Ectodermal cell (in vitro differentiated cells): ENCODE results near the gene WWOX.

ENCODE experiments used
- H3K27ac ChIP-seq: 2 replicates; pipeline ENCODE4 v1.7.0; 2013; ENCODE audit warnings: mild to moderate bottlenecking, low read depth, low read length; ENCODE audit not compliant: insufficient read depth, poor library complexity, severe bottlenecking
- H3K27me3 ChIP-seq: 2 replicates; pipeline ENCODE4 v1.7.0; 2013; ENCODE audit warnings: mild to moderate bottlenecking, low read length; ENCODE audit not compliant: insufficient read depth, control insufficient read depth, poor library complexity, severe bottlenecking
- H3K36me3 ChIP-seq: one replicate; pipeline ENCODE4 v1.7.0; 2013; ENCODE audit warnings: low read length; ENCODE audit not compliant: control insufficient read depth, insufficient read depth
- H3K4me1 ChIP-seq: one replicate; pipeline ENCODE4 v1.7.0; 2013; ENCODE audit warnings: low read length; ENCODE audit not compliant: control insufficient read depth, insufficient read depth
- H3K4me3 ChIP-seq: 2 replicates; pipeline ENCODE4 v1.7.0; 2013; ENCODE audit warnings: low read depth, low read length, control low read depth; ENCODE audit not compliant: insufficient read depth
- H3K9me3 ChIP-seq: 2 replicates; pipeline ENCODE4 v1.7.0; 2013; ENCODE audit warnings: mild to moderate bottlenecking, low read length, moderate library complexity; ENCODE audit not compliant: control insufficient read depth
- WGBS, 2 experiments: methylation state at CpG; one replicate each; pipeline ENCODE4 v1.1.7; 2013; ENCODE audit warnings: missing lambda C conversion rate in 2 of 2; 5-methylcytosine and 5-hydroxymethylcytosine counted together

Gene WWOX

GRCh38 chr16:78553268-78554039, 454.0 kb downstream of the WWOX start:
- H3K9me3 ChIP-seq = peaks cover 2% of the 10 kb centered on the region
- peaks cover 5% of the 10 kb centered on the region for H3K4me1 ChIP-seq
- no peaks in the 10 kb centered on the region for H3K36me3 ChIP-seq
- no peaks in the 10 kb centered on the region for H3K27me3 ChIP-seq
- H3K27ac ChIP-seq = no peak overlapping the region
- 89 to 90% methylated on average over 10 of the region's 10 CpGs for WGBS, 2 experiments
- H3K4me3 ChIP-seq = no peak overlapping the region

GRCh38 chr16:78556421-78556820, 457.0 kb downstream of the WWOX start:
- H3K4me3 ChIP-seq = no peak overlapping the region
- peaks cover 2% of the 10 kb centered on the region for H3K9me3 ChIP-seq
- H3K27me3 ChIP-seq = no peaks in the 10 kb centered on the region
- WGBS, 2 experiments = 95 to 97% methylated on average over 16 of the region's 16 CpGs
- H3K36me3 ChIP-seq = no peaks in the 10 kb centered on the region
- H3K27ac ChIP-seq = no peak overlapping the region
- peaks cover 5% of the 10 kb centered on the region for H3K4me1 ChIP-seq

- WGBS, 2 experiments = 90 to 97% methylated on average over 1 of the region's 1 CpG
- no peaks in the 10 kb centered on the region for H3K4me1 ChIP-seq
- no peak overlapping the region for H3K4me3 ChIP-seq
- no peak overlapping the region for H3K27ac ChIP-seq
- no peaks in the 10 kb centered on the region for H3K36me3 ChIP-seq
- no peaks in the 10 kb centered on the region for H3K9me3 ChIP-seq
- H3K27me3 ChIP-seq = no peaks in the 10 kb centered on the region
Observed at GRCh38 chr16:78560997-78561396, 461.5 kb downstream of the WWOX start.

DNA sequence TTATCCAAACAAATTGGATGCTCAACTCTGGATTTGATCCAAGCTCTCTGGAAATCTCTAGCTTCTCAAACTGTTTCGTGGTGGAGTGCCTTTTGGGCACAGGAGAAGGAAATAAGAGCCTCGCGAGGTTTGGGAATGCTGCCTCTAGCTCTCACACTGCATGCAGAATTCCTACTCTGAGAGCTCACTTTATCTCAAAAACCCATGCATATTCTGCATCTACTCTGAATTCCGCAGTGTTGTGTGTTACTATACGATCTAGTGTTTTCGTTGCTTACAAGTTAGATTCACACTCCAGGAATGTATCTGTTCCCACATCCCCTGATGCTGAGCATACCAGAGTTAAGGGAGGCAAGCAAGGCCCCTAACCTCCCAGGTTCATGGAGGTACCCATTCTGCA, 462.7 kb downstream of the WWOX start:
- H3K36me3 ChIP-seq = no peaks in the 10 kb centered on the region
- H3K4me3 ChIP-seq = no peak overlapping the region

GRCh38 chr16:78562650-78563049, 463.2 kb downstream of the WWOX start:
- no peak overlapping the region for H3K4me3 ChIP-seq
- no peak overlapping the region for H3K27ac ChIP-seq
- no peaks in the 10 kb centered on the region for H3K27me3 ChIP-seq
- H3K36me3 ChIP-seq = no peaks in the 10 kb centered on the region
- H3K9me3 ChIP-seq = no peaks in the 10 kb centered on the region
- WGBS, 2 experiments = 93 to 95% methylated on average over 7 to 8 of the region's 8 CpGs
- H3K4me1 ChIP-seq = no peaks in the 10 kb centered on the region

More for the DNA sequence above, 462.7 kb downstream of the WWOX start:
- 88 to 95% methylated on average over 6 of the region's 6 CpGs for WGBS, 2 experiments
- Histone ChIP-seq H3K27ac (no peak overlapping the region), H3K9me3 (no peaks in the 10 kb centered on the region), H3K27me3 (no peaks in the 10 kb centered on the region), H3K4me1 (no peaks in the 10 kb centered on the region)

- no peaks in the 10 kb centered on the region for H3K27me3 ChIP-seq
- H3K4me1 ChIP-seq = no peaks in the 10 kb centered on the region
- no peaks in the 10 kb centered on the region for H3K36me3 ChIP-seq
- H3K27ac ChIP-seq = no peak overlapping the region
- H3K9me3 ChIP-seq = no peaks in the 10 kb centered on the region
- WGBS, 2 experiments = 93 to 95% methylated on average over 7 of the region's 7 CpGs
- no peak overlapping the region for H3K4me3 ChIP-seq
Observed at GRCh38 chr16:78563905-78564304, 464.5 kb downstream of the WWOX start.

GRCh38 chr16:78566397-78567073, 467.1 kb downstream of the WWOX start:
- no peaks in the 10 kb centered on the region for H3K9me3 ChIP-seq
- H3K27me3 ChIP-seq = no peaks in the 10 kb centered on the region
- no peak overlapping the region for H3K4me3 ChIP-seq
- 90 to 93% methylated on average over 5 of the region's 5 CpGs for WGBS, 2 experiments
- no peak overlapping the region for H3K27ac ChIP-seq
- no peaks in the 10 kb centered on the region for H3K36me3 ChIP-seq
- no peaks in the 10 kb centered on the region for H3K4me1 ChIP-seq

GRCh38 chr16:78570399-78571141, 471.1 kb downstream of the WWOX start:
- H3K36me3 ChIP-seq = no peaks in the 10 kb centered on the region
- no peaks in the 10 kb centered on the region for H3K4me1 ChIP-seq
- H3K27ac ChIP-seq = no peak overlapping the region
- 94 to 95% methylated on average over 11 of the region's 11 CpGs for WGBS, 2 experiments
- no peaks in the 10 kb centered on the region for H3K27me3 ChIP-seq
- no peak overlapping the region for H3K4me3 ChIP-seq
- H3K9me3 ChIP-seq = no peaks in the 10 kb centered on the region

DNA sequence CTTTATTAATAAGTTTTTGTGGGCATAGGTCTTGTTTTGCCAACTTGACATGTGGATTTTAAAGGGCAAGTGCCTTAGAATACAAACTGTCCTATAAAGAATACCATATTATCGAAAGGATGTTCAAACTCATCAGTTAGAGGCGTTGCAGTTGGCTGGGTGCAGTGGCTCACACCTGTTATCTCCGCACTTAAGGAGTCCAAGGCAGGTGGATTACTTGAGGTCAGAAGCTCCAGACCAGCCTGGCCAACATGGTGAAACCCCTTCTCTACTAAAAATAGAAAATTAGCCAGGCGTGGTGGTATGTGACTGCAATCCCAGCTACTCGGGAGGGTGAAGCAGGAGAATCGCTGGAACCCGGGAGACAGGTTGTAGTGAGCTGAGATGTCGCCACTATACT, 472.0 kb downstream of the WWOX start:
- Histone ChIP-seq H3K4me1 (no peaks in the 10 kb centered on the region), H3K36me3 (no peaks in the 10 kb centered on the region), H3K27ac (no peak overlapping the region), H3K9me3 (no peaks in the 10 kb centered on the region), H3K4me3 (no peak overlapping the region), H3K27me3 (no peaks in the 10 kb centered on the region)
- 93 to 95% methylated on average over 8 of the region's 8 CpGs for WGBS, 2 experiments

DNA sequence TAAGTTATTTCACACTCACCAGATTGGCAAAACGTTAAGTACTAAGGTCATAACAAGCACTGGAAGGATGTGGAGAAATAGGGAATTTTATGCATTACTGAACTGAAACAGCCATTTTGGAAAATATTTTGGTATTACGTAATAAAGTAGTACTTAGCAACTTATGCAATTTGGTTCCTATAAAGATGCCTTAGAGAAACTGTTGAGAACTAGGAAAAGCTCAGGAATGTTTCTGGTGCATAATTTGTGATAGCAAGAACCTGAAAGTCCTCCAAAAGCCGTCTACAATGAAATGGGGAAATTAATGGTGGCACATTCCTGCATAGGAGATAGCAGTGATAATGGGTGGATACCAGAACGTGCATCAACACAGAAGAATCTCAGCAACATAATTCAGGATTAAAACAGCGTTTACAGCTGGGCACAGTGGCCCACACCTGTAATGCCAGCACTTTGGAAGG, 472.5 kb downstream of the WWOX start:
- Histone ChIP-seq H3K27ac (no peak overlapping the region), H3K36me3 (no peaks in the 10 kb centered on the region), H3K27me3 (no peaks in the 10 kb centered on the region), H3K4me3 (no peak overlapping the region), H3K4me1 (no peaks in the 10 kb centered on the region), H3K9me3 (no peaks in the 10 kb centered on the region)
- WGBS, 2 experiments = 94 to 95% methylated on average over 5 of the region's 5 CpGs
